HTERT RPE-1 (cell line): ENCODE results near the gene TMEM240.

Experiments used
- in situ Hi-C: fragments of 300-500 bp; cut with MboI; formaldehyde crosslinking; loops from 4 replicates; pipeline ENCODE4 v1.14.3; 2020; ENCODE audit warnings: low sequenced_read_pairs

TMEM240 gene

DNA sequence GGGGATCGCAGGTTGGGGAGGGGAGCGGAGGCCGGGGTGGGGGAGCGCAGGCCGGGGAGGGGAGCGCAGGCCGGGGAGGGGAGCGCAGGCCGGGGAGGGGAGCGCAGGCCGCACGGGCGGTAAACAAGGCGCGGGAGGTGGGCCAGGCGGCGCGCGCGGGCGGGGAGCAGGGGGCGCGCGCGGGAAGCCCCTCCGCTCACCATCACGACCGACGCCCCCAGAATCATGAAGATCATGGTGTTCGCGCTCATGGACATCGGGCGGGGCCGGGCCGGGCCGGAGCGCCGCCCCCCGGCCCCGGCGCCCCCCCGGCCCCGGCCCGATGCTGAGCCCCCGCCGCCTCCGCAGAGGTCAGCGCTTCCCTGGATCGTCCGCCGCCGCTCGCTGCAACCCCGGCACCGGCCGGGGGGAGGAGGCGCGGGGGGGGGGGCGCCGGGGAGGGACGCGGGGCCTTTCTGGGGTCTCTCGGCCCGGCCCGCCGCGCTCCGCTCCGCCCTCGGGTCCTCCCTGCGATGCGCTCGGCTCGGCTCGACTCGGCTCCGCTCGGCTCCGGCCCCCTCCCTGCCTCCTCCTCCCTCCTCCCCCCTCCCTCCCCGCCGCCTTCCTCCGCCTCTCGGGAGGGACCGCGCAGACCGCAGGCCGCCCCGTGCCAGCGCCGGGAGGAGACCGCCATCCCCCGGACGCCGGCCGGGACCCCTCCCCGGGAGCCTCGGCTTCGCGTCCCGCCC is at the start of gene TMEM240:
Gene TMEM240 (minus strand): TSS at position 535 of the 728 bp plus-strand sequence. CDS start 278 bp downstream, at position 257.
- in situ Hi-C loops: no loop called here

DNA sequence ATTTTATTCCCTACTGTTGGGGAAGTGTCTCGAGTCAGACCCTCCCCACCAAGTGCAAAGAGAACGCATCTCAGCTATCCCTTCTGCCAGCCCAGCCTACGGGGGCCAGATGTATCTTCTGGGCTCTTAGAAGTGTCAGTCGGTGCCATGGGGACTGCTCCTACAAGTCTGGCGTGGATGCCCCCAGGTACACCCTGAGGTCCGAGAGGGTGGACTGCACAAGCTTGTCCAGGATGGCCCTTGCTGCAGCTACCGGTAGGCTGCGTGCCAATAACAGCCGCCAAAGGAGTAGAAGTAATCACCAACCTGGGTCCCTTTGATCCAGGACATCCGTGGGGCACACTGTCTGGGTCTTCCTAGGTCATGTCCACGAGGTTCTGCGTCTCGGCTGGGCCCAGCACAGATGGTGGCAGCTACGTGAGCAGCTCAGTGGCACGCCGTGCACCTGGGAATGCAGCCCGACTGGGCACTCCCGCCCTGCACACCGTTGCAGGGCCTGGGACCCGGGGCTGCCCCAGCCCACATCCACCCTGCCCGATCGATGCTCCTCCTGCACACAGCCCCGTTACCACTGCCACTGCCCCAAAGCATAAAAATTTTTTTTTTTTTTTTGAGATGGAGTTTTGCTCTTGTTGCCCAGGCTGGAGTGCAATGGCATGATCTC is 43.1 kb upstream of the TMEM240 start:
- in situ Hi-C loops: no loop called here

DNA sequence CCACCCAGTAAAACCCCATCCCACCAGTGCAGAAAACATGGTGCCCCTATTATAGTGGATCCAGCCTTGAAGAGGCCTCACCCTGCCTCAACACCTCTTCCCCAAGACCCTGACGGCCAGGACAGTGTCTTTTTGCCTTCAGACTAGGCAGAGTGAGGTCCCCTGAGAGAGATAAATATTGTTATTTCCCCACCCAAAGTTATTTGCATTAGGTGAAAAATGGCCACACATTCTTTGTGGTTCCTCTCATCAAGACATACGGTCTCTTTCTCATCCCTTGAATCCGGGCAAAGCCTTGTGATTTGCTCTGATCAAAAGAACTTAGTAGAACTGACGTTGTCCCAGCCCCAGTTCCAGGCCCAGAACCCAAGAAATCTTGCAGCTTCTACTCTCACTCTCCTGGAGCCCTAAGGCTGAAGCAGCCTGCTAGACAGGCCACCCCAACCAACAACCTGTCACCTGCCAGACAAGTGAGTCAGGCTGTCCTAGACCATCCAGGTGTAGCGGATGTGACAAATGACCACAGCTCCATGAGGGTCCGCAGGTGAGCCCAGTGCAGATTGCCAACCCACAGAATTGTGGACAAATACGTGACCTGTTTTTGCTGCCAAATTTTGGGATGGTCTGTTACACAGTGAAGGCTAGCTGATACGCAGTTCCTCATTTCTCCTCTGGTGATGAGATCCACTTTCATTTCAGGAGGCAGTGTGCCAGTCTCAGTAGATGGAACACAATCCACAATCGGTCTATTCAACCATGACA is 42.3 kb upstream of the TMEM240 start:
- in situ Hi-C loops: no loop called here

DNA sequence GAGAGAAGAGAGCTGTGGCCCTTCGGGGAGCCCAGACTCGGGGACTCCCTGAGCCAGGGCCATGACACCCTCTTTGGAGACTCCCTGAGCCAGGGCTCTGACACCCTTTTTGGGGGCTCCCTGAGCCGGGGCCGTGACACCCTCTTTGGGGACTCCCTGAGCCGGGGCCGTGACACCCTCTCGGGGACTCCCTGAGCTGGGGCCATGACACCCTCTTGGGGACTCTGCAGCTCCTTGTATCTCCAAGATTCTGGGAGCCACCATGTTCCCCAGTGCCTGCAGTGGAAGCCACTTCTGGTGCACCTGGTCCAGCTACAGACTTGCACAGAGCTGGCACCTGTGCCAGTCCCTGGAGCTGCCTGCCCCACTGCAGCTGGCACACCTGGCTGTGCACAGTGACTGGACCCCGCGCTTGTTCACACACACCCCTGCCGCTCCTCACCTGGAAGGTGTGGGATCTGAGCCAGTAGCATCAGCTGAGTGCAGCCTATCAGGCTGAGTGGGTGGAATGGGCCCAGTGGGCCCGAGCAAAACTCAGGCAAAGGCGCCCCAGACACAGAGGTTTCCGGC is 38.0 kb upstream of the TMEM240 start:
- in situ Hi-C loops: no loop called here

DNA sequence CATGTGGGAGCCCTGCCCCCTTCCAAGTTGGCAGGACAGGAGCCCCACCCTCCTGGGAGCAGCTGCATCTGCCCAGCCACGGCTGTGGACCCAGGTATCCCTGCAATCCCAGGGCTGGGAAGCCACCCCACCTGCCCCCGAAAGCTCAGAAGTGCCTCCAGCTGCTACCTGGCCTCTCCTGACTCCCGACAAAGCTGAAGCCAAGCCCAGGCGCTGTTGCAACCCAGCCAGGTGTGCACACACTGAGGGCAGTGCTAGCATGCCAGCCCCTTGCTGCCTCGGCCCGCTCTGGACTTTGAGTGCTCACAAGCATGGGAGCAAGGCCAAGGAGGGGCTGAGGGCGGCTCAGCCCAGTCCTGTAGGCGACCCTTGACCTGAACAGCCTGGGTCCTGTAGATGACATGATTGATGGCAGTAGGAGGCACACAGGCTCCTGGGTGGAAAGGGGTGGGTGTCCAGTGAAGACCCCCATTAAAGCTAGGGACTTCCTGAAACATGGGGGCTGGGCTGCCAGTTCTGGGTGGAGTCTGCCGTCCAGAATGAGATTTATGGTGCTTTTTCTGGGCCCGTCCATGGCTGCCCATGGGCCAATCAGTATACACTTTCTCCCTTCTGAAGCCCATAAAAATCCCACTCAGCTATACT is 37.1 kb upstream of the TMEM240 start:
- in situ Hi-C loops: no loop called here

DNA sequence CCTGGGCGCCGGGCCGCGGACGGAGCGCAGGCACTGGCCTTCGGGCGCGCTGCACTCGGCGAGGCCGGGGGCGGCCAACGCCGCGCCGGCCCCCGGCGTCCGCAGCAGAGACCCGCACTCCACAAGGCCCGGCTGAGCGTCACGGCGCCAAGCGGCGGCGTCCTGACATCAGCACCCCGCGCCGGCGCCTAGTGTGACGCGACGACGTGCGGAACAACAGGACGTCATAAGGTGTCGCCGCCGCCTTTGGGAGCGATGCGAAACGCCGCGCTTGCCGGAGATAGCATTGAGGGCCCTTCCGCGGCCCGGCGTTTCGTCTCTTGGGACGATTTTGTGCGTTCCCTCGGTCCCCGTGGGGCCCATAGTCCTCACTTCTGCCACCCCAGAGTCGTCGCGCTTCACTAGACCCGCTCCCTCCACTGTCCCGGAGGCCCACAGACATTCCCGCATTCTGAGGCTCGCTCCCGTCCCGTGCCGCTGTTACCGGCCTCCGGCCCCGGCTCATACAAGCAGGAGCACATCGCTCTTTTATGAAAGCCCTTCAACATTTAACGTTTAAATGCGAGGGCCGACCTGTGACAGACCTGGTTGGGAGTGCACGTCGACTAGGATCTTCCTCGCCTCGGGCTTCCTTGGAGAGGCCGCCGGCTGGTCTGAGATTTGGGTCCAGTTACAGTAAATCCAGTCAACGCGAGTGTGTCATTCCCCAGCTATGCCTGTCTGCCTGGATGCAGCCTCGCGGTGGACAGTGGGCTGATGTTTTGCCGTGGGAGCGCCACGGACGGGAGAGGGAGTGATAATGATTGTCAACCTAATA is 34.5 kb upstream of the TMEM240 start, which contains the start of gene SSU72:
Gene SSU72 (minus strand): TSS at position 143 of the 817 bp plus-strand sequence. CDS start 306 bp downstream, outside the sequence.
- in situ Hi-C loops: no loop called here

DNA sequence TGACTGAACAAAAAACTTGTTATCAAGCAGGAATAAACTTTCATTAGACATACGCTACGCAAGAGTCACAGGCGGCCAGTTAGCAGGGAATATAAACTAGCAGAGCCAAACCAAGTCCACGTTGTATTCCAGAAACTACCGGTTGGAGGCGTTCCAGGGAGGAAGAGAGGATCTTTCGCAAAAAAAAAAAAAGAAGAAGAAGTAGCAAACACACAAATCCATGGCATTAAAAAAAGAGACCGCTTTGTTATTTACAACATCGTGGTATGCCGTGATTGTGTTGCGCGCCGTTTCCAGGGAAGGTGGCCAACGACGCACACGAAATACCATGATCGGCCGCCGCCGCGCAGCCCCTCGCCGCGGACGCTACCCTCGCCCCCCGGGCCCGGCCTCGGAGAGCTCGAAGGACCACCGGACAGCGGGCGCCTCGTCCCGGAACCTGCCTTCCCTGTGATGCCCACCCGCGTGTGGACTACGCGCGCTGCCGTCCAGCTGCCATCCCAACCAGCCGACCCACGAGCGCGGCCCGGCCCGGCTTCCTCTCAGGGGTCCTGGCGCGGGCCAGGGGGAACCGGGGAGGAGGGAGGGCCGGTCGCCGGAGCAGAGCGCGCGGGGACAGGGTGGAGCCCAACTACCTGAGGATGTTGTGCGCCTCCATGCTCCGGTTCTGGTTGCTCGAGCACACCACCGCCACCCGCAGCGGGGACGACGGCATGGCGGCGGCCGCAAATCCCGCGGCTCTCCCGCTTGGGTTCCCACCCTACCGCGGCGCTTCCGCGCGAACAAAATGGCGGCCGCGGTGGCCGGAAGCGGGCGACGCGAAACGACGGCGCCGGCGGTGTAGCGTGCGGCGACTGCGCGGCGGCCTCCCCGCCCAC is 33.7 kb upstream of the TMEM240 start:
- in situ Hi-C loops: no loop called here

DNA sequence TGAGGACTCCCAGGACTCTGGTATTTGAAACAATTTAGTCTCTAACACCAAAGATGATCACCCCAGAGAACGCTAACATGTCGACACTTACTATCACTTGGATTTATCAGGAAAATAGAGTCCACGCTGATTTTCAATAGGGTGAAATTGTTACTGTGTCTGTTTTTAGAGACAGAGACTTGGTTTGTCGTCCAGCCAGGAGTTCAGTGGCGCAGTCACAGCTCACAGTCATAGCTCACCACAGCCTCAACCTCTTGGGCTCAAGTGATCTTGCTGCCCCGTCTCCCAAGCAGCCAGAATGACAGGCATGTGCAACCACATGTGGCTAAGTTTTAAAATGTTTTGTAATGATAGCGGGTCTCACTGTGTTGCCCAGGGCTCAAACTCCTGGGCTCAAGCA is 28.9 kb upstream of the TMEM240 start:
- in situ Hi-C loops: no loop called here

DNA sequence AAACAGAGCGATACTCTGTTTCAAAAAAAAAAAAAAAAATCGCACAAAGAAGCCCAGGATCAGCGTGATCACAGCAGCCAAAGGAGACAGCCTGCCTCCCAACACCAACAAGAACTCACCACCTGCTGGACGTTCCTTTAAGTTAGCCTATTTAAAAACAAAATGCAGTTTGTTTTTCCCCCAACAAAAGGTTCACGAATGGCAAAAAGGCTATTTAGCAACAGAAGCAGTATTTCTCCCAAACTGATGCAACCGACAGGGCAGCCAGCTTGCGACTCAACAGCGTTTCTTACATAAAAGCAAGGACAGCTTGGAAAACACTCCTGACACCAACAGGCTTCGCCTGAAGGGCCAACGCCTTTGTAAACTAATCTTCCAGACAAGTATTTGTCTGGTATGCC is 27.5 kb upstream of the TMEM240 start:
- in situ Hi-C loops: no loop called here

DNA sequence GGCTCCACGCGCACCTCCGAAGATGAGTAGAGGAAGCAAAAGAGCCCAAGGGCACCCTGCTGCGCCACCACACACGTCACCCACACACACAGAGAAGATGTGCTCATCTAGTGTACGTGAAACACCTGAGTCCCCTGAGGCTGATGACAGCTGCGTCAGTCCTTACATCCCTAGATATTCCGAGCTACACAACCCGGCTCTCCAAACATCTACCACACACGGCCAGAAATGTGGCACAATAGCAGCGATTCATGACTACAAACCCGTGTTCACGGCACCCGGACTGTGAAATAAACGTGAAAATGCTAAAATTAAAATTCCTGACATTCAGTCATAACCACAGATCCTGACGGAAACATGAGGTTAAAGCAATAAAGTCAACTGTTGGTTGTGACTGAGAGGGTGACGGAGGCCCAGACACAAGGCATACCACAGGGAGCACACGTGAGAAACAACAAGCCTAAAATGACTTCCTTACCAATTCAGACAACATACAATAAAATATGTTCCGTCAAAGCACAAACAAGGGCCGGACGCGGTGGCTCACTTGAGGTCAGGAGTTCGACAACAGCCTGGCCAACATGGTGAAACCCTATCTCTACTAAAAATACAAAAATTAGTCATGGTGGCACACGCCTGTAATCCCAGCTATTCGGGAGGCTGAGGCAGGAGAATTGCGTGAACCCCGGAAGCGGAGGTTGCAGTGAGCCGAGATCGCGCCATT is 26.9 kb upstream of the TMEM240 start:
- in situ Hi-C loops: no loop called here

DNA sequence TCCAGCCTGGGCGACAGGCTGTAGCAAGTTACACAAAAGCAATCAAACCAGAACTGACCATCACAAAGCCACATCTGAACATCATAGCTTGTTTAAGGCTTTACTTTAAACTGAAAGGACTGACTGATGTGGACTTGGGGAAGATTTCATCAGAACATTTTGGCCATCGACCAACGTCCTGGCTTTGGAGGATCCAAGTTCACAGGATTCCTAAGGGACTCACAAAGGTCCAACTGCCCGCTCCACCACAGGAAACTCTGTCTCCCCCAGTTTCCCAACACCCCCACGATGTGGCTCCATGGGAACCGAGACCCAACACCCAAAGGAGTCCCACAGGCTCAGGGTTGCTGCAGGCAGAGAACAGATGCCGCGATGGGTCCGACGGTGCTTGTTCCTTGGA is 24.9 kb upstream of the TMEM240 start:
- in situ Hi-C loops: no loop called here

DNA sequence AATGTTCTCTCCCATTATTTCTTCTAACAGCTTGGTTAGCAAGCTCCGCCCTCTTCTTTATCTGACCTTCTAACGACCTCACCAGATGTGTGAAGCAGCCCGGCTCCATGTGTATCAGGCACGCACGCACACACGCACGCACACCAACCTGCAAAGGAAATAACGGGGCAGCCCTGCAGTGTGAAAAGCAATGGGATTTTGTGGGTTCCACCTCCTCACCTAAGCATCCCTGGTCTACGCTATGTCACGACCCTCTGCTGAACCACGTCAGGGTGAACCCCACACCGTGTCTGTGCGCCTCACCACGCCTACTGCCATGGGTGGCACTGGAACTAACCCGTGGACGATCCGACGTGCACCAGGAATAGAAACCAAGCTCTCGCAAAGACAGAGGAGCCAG is 23.8 kb upstream of the TMEM240 start:
- in situ Hi-C loops: no loop called here

DNA sequence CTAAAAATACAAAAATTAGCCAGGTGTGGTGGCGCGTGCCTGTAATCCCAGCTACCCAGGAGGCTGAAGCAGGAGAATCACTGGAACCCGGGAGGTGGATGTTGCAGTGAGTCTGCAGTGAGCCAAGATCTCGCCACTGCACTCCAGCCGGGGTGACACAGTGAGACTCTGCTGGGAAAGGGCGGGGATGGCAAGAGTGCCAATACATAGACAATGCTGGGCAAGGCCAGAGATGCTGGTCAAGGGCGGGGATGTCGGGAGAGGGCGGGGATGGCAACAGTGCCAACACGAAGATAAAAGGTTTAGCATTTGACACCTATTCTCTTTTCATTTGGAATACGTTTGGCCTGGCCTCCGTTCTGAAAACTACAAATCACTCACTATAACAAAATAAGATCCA is 23.3 kb upstream of the TMEM240 start:
- in situ Hi-C loops: no loop called here

DNA sequence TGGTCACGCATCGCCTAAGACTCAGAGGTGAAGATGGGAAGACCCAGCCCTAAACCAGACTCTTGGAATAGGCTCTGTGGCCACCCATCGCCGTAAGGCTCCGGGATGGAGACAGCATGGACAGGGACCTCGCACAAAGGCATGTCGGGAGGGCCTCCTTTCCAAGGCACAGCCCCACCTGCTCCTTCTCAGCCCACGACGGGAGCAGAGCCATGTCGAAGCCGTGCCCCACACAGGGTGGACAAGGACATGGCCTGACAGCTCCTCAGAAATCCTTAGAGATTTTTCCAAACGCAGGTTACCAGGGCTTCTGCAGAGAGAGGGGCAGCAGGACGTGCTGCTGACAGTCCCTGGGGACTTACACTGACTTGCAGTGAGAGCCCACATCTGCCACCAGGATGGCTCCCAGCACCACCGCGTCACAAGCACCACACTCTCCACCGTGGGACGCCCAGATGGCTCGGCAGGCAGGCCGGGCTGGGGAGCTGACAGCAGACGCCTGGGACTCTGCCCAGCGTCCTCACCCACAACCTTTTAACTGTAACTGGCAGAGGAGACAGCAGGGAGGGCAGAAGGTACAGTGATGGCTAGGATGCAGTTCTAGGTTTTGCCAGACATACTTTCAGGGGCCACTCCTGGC is 22.3 kb upstream of the TMEM240 start:
- in situ Hi-C loops: no loop called here

DNA sequence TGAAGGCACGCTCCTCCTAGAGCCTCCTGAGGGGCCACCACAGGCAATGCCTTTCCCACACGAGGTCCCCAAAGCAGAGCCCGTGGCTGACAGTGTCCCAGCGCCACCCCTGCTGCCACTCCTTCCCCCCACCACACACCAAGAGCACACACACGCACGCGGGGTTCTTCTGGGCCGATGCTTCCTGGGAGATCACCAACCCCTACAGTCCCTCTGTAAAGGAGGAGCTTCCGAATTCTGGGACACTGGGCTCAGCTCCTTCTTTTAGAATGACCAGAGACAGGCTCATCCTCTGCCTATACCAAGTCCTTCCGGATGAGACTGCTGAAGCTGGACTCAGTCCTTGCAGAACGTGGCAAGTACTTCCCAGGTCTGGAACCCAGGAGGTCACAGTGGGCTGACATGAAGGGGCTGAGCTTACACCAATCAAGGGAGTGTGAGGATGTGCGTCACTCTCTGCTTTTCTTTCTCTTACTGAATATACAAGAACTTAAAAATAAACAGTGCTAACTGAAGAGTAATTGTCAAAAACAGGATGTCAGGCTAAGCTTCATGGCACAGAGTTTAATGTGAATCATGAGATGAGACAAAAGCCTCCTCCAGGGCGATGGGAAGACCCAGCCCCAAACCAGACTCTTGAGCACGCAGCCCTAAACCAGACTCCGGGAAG is 21.5 kb upstream of the TMEM240 start:
- in situ Hi-C loops: no loop called here

DNA sequence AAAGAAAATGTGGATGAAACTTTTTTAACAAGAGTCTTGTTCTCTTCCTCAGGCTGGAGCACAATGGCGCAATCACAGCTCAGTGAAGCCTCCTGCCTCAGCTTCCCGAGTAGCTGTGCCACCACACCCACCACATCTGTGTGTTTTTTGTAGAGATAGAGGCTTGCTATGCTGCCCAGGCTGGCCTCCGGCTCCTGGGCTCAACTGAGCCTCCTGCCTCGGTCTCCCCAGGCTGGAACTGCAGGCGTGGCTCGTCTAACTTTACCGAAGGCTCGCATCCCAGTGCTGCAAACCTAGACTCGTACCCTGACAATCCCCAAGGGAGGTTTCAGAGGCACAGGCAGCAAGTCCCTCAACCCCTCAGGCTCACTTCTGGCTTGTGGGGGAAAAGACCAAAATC is 19.8 kb upstream of the TMEM240 start:
- in situ Hi-C loops: no loop called here

DNA sequence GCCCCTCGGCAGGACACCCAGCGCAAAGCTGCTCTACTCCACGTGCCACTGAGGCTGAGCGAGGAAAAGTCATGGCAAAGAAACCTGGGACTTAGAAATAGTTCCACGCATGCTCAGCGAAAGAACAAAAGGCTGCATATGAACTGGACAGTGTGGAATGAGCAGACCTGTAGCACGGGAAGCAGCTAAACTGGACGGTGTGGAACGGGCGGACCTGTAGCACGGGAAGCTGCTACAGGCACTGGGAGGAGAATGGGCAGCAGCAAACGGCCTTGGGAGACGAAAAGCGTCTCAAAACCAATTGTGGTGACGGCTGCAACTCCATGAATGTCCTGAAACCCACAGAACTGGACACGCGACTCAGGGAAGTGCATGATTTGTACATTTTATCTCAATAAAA is 18.6 kb upstream of the TMEM240 start:
- in situ Hi-C loops: no loop called here
